Mesodermal cell (in vitro differentiated cells): Measurements from ENCODE around the gene FBXO42.
"Not testable (repeated sequence)": the region's sequence is repeated elsewhere in the genome, so short reads cannot be mapped to it uniquely, and the experiment has no call there.

Experiments
- H3K27ac ChIP-seq: 2 replicates; pipeline ENCODE4 v1.7.0; 2013; ENCODE audit warnings: mild to moderate bottlenecking, low read depth, low read length, moderate library complexity; ENCODE audit not compliant: severe bottlenecking
- H3K36me3 ChIP-seq: 2 replicates; pipeline ENCODE4 v1.7.1; 2013; ENCODE audit warnings: mild to moderate bottlenecking, low read length, moderate library complexity; ENCODE audit not compliant: control insufficient read depth, insufficient read depth
- H3K4me1 ChIP-seq: one replicate; pipeline ENCODE4 v1.7.1; 2013; ENCODE audit warnings: mild to moderate bottlenecking, low read length; ENCODE audit not compliant: insufficient read depth, control insufficient read depth, poor library complexity, severe bottlenecking
- H3K4me3 ChIP-seq: 2 replicates; pipeline ENCODE4 v1.7.0; 2013; ENCODE audit warnings: low read length, control low read depth, mild to moderate bottlenecking; ENCODE audit not compliant: insufficient read depth, poor library complexity, severe bottlenecking; ENCODE audit errors: extremely low read depth
- H3K9me3 ChIP-seq: 2 replicates; pipeline ENCODE4 v1.7.1; 2013; ENCODE audit warnings: mild to moderate bottlenecking, low read length, moderate library complexity; ENCODE audit not compliant: control insufficient read depth
- WGBS, 2 experiments: methylation state at CpG; one replicate each; pipeline ENCODE4 v1.1.5; 2013; ENCODE audit warnings: missing lambda C conversion rate in 2 of 2; ENCODE audit not compliant: insufficient coverage in 2 of 2; 5-methylcytosine and 5-hydroxymethylcytosine counted together

Gene FBXO42

GRCh38 chr1:16348414-16349182 is 3.7 kb downstream of the FBXO42 start:
- H3K9me3 ChIP-seq: no peaks in the 10 kb centered on the region
- peak overlapping the region; percentile 95 for H3K27ac ChIP-seq
- no peak overlapping the region for H3K4me3 ChIP-seq
- 97 to 98% methylated on average over 9 to 12 of the region's 14 CpGs for WGBS, 2 experiments
- peaks cover 26% of the 10 kb centered on the region for H3K4me1 ChIP-seq
- H3K36me3 ChIP-seq: no peaks in the 10 kb centered on the region

- H3K9me3 ChIP-seq, H3K4me1 ChIP-seq, H3K4me3 ChIP-seq, H3K27ac ChIP-seq, H3K36me3 ChIP-seq: not testable (repeated sequence)
- 92 to 100% methylated on average over 1 to 2 of the region's 6 CpGs for WGBS, 2 experiments
Observed at GRCh38 chr1:16343276-16343675, 9.0 kb downstream of the FBXO42 start.

DNA sequence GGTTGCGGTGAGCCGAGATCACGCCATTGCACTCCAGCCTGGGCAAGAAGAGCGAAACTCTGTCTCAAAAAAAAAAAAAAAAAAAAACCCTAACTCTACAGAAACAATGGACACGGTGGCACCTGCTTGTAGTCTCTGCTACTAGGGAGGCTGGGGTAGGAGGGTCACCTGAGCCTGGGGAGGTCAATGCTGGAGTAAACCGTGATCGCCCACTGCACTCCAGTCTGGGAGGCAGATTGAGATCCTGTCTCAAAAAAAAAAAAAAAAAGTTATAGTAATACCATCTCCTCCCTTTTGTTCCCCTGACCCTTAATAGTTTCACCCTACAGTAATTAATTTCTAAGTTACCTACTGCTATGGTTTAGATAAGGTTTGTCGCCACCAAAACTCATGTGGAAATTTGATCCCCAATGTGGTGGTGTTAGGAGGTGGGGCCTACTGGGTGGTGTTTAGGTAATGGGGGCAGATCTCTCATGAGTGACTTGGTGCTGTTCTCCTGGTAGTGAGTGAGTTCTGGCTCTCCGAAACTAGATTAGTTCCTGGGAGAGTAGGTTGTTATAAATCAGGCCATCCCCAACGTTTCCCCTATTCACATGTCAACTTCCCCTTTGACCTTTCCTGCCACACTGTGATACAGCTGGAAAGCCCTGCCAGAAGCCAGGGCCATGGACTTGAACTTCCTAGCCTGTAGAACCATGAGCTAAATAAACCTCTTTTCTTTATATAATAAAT is 9.8 kb downstream of the FBXO42 start:
- H3K4me3 ChIP-seq: no peak overlapping the region
- no peaks in the 10 kb centered on the region for H3K9me3 ChIP-seq
- WGBS, 2 experiments: 80% methylated on average over 1 of the region's 10 CpGs; no CpG with 5 or more reads in 1 of the 2 experiments
- H3K36me3 ChIP-seq: peaks cover 5% of the 10 kb centered on the region
- no peak overlapping the region for H3K27ac ChIP-seq
- H3K4me1 ChIP-seq: no peaks in the 10 kb centered on the region

DNA sequence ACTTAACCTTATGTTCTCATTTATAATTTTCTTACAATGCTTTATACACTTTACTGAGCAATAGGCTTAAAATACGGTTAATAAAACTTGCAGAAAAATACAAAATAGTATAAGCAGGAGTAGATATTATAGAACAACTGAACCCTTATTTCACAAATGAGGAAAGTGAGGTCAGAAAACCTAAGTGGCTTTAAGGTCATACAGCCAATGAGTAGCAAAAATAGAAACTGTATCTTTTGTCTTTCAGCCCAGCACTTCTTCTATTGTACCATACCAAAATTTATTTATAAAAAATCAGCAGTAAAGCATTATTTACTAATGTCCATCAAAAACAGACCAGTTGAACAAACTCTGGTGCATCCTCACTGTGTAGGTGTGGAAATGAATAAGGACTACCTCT is 11.6 kb downstream of the FBXO42 start:
- Histone ChIP-seq H3K9me3 (no peaks in the 10 kb centered on the region), H3K4me3 (no peak overlapping the region), H3K27ac (no peak overlapping the region), H3K36me3 (peaks cover 5% of the 10 kb centered on the region), H3K4me1 (no peaks in the 10 kb centered on the region)
- WGBS, 2 experiments: no CpG with 5 or more reads among the region's 1 CpG

DNA sequence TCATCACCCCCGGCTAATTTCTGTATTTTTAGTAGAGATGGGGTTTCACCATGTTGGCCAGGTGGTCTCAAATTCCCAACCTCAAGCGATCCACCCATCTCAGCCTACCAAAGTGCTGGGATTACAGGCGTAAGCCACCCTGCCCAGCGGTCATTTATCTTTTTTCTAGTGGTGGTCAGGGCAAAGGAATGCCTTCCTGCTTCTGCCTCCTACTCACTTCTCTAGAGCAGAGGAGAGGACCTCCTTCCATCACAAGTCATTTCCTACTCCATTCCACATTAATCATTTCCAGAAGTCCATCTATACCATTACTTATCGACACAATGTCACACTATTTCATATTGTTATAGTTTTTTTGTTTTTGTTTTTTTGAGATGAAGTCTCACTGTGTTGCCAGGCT is 13.3 kb downstream of the FBXO42 start:
- 96 to 100% methylated on average over 2 to 4 of the region's 5 CpGs for WGBS, 2 experiments
- Histone ChIP-seq H3K4me1 (no peaks in the 10 kb centered on the region), H3K4me3 (no peak overlapping the region), H3K9me3 (no peaks in the 10 kb centered on the region), H3K27ac (no peak overlapping the region), H3K36me3 (peaks cover 10% of the 10 kb centered on the region)

DNA sequence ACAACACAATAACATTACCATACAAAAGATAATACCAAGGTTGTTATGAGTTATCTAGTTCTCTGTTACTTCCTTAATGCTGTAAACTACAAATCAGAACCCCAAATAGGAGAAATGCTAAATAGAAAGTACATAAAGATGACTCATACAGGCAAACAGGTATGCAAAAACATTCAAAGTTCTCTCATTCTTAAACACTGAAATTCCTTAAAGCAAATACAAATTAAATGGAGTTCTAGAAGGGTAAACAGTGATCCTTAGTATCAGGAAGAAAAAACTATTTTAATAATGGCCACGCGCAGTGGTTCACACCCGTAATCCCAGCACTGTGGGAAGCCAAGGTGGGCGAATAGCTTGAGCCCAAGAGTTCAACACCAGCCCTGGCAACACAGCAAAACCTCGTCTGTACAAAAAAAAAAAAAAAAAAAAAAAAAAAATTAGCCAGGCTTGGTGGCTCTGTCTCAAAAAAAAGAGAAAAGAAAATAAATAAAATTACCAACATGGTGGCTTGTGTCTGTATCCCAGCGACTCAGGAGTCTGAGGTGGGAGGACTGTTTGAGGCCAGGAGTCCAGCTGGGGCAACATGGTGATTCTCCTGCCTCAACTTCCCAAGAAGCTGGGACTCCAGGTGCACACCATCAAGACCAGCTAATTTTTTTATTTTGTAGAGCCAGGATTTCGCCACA is 17.5 kb downstream of the FBXO42 start:
- Histone ChIP-seq H3K9me3 (no peaks in the 10 kb centered on the region), H3K36me3 (peaks cover 5% of the 10 kb centered on the region), H3K27ac (no peak overlapping the region), H3K4me3 (no peak overlapping the region), H3K4me1 (no peaks in the 10 kb centered on the region)
- WGBS, 2 experiments: 100% methylated on average over 4 of the region's 7 CpGs; no CpG with 5 or more reads in 1 of the 2 experiments

- Histone ChIP-seq H3K36me3 (peaks cover 3% of the 10 kb centered on the region), H3K4me1 (no peaks in the 10 kb centered on the region), H3K9me3 (no peaks in the 10 kb centered on the region), H3K27ac (no peak overlapping the region), H3K4me3 (no peak overlapping the region)
- WGBS, 2 experiments: 97% methylated on average over 4 of the region's 5 CpGs; no CpG with 5 or more reads in 1 of the 2 experiments
Observed at GRCh38 chr1:16326833-16327404, 25.4 kb downstream of the FBXO42 start.

DNA sequence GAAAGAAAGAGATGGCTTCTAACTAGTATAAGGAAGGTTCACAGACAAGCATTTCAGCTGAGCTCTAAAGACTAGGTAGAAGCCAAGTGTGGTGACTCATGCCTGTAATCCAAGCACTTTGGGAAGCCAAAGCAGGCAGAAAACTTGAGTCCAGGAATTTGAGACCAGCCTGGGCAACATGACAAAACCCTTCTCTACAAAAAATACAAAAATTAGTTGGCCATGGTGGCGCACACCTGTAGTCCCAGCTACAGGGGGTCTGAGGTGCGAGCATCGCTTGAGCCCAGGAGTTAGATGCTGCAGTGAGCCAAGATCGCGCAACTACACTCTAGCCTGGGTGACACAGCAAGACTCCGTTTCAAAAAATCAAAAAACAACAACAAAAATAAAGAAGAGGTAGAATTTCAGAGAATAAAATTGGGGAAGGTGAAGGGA is 27.8 kb downstream of the FBXO42 start:
- no peaks in the 10 kb centered on the region for H3K9me3 ChIP-seq
- H3K4me1 ChIP-seq: no peaks in the 10 kb centered on the region
- H3K4me3 ChIP-seq: no peak overlapping the region
- peaks cover 3% of the 10 kb centered on the region for H3K36me3 ChIP-seq
- H3K27ac ChIP-seq: no peak overlapping the region
- WGBS, 2 experiments: 80 to 87% methylated on average over 3 to 5 of the region's 6 CpGs

DNA sequence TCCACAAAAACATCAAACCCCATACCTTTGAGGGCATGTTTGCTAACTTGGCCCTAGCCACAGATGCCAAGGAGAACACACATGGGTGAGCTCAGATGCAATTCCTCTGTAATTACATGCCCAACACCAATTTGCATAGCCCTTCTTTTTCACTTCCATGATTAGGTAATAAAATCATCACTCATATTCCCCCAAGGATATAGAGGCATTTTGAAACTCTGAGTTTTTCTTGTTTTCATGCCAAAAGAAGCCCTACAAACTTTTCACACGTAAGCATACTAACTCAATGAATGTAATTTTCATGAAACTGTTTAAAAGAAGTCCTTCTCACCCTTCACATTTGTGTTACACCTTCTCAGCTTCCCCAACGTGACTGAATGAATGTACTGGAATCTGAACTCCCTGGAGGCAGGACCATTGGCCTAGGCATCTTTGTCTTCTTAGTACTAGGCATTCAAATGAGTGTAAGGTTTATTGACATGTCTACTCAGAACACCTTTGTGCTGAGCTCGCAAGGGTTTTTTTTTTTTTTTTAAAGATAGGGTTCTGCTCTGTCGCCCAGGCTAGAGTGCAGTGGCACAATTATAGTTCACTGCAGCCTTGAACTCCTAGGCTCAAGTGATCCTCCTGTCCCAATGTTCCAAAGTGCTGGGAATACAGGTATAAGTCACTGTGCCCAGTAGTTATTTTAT is 31.0 kb downstream of the FBXO42 start:
- no peaks in the 10 kb centered on the region for H3K4me1 ChIP-seq
- H3K4me3 ChIP-seq: no peak overlapping the region
- H3K27ac ChIP-seq: no peak overlapping the region
- 94 to 96% methylated on average over 2 to 3 of the region's 4 CpGs for WGBS, 2 experiments
- peaks cover 6% of the 10 kb centered on the region for H3K36me3 ChIP-seq
- no peaks in the 10 kb centered on the region for H3K9me3 ChIP-seq

- H3K36me3 ChIP-seq: peaks cover 25% of the 10 kb centered on the region
- no peaks in the 10 kb centered on the region for H3K4me1 ChIP-seq
- no peak overlapping the region for H3K27ac ChIP-seq
- no peak overlapping the region for H3K4me3 ChIP-seq
- 96 to 100% methylated on average over 2 to 3 of the region's 3 CpGs for WGBS, 2 experiments
- no peaks in the 10 kb centered on the region for H3K9me3 ChIP-seq
Observed at GRCh38 chr1:16318555-16318954, 33.7 kb downstream of the FBXO42 start.
